Measurements from ENCODE around the gene ATP6V1A. TPM values are rescaled to one million over a fixed set of nuclear protein-coding genes. Genes with fewer than 3 reads are reported as not detected.
"Not testable (repeated sequence)": the region's sequence is repeated elsewhere in the genome, so short reads cannot be mapped to it uniquely, and the experiment has no call there.

ATP6V1A gene
- total RNA-seq, 1 donor from 2014 or later: 70.1 TPM

DNA sequence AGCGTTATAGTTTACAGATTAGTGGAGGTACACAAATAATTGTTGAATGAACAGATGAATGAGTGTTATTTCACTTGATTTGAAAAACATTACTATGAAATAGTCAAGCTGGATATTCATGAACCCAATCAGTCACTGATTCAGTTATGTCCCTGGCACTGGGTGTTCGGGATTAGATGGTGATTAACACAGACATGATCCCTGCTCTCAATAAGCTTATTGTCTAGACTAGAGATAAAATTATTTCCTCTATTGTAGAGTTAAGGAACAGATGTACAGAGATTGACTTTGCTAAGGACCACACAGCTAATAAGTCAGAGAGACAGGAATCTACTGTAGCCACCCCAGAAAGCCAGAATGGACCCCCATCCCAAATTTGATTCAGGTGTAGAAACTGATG is 92.7 kb downstream of the ATP6V1A start:
- DNase-seq (ENCODE audit: low spot score, unreplicated experiment): no peak
- H3K4me1 Mint-ChIP-seq (ENCODE audit: low read depth): peaks cover 13% of the 10 kb centered on the region
- H3K36me3 Mint-ChIP-seq (ENCODE audit: insufficient read depth): no peaks in the 10 kb centered on the region
- H3K27ac Mint-ChIP-seq: no peak overlapping the region
- H3K27me3 Mint-ChIP-seq: peaks cover 9% of the 10 kb centered on the region
- H3K4me3 Mint-ChIP-seq (ENCODE audit: low read depth): peak overlapping the region; percentile 82
- no peak for TF ChIP-seq CTCF (IDR thresholded peaks at IDR 0.05; ENCODE audit: unreplicated experiment)
- no peaks in the 10 kb centered on the region for H3K9me3 Mint-ChIP-seq (ENCODE audit: low read depth)

DNA sequence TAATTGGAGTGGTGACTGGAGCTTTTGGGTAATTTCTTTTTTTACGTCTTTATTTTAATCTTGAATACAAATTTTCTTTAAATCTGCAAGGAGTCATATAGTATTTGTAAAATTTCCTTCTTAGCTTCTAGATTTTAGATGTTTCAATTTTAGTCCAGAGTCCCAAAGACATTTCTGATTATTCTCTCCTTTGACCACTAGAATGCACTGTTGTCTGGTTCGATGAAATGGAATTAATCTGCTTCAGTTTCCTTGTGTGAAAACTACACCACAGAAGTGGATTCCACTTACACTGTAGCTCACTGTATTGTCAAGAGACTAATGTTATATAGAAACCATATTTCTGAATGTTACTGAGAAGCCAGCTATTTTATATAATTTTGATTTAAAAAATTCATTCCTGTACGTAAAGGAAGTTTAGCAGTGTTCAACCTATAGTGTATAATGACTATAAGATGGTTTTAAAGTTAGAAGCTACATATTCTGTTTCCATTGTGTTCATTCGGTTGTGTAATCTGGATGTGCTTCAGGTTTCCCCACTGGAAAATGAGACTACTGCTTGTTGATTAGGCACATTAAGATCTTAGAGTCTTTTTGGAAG is 97.9 kb downstream of the ATP6V1A start:
- H3K4me3 Mint-ChIP-seq (ENCODE audit: low read depth): no peak overlapping the region
- no peaks in the 10 kb centered on the region for H3K36me3 Mint-ChIP-seq (ENCODE audit: insufficient read depth)
- H3K4me1 Mint-ChIP-seq (ENCODE audit: low read depth): peaks cover 2% of the 10 kb centered on the region
- H3K9me3 Mint-ChIP-seq (ENCODE audit: low read depth): no peaks in the 10 kb centered on the region
- no peak overlapping the region for H3K27ac Mint-ChIP-seq
- peak; percentile 65 for TF ChIP-seq CTCF (IDR thresholded peaks at IDR 0.05; ENCODE audit: unreplicated experiment)
- peaks cover under 1% of the 10 kb centered on the region for H3K27me3 Mint-ChIP-seq
- no peak for DNase-seq (ENCODE audit: low spot score, unreplicated experiment)

DNA sequence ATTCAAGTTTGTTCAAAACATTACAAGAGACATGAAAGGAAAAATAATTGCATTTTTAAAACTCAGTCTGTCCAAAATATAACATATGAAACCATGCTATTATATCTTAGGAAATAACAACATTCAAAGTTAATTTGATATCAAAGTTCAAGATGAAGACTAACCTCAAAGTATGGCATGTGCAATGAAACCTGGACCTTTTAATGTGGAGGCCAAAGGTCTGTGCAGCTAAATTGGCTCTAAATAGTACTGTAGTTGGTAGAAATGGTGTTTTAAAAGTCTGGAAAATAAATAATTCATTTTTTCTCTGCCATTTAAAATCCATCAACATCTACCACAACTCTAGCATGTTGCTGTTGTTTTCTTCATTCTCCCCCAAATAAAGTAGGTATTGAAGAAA is 100.4 kb downstream of the ATP6V1A start:
- Mint-ChIP-seq H3K27ac (no peak overlapping the region), H3K4me1 (ENCODE audit: low read depth) (peaks cover 2% of the 10 kb centered on the region), H3K36me3 (ENCODE audit: insufficient read depth) (no peaks in the 10 kb centered on the region), H3K9me3 (ENCODE audit: low read depth) (no peaks in the 10 kb centered on the region), H3K4me3 (ENCODE audit: low read depth) (no peak overlapping the region), H3K27me3 (no peaks in the 10 kb centered on the region)
- TF ChIP-seq CTCF (IDR thresholded peaks at IDR 0.05; ENCODE audit: unreplicated experiment): no peak
- no peak for DNase-seq (ENCODE audit: low spot score, unreplicated experiment)

- no peak for TF ChIP-seq CTCF (IDR thresholded peaks at IDR 0.05; ENCODE audit: unreplicated experiment)
- Mint-ChIP-seq H3K4me3 (ENCODE audit: low read depth) (no peak overlapping the region), H3K36me3 (ENCODE audit: insufficient read depth) (no peaks in the 10 kb centered on the region), H3K27ac (no peak overlapping the region), H3K9me3 (ENCODE audit: low read depth) (no peaks in the 10 kb centered on the region), H3K4me1 (ENCODE audit: low read depth) (peaks cover 2% of the 10 kb centered on the region), H3K27me3 (no peaks in the 10 kb centered on the region)
- no peak for DNase-seq (ENCODE audit: low spot score, unreplicated experiment)
These were observed 101.0 kb downstream of the ATP6V1A start for GRCh38 chr3:113847664-113848461.

- not testable (repeated sequence) for H3K4me3 Mint-ChIP-seq (ENCODE audit: low read depth); H3K27ac Mint-ChIP-seq; DNase-seq (ENCODE audit: low spot score, unreplicated experiment); H3K4me1 Mint-ChIP-seq (ENCODE audit: low read depth); H3K9me3 Mint-ChIP-seq (ENCODE audit: low read depth); H3K36me3 Mint-ChIP-seq (ENCODE audit: insufficient read depth); H3K27me3 Mint-ChIP-seq
These were observed 102.2 kb downstream of the ATP6V1A start for GRCh38 chr3:113849071-113849470.

GRCh38 chr3:113849841-113850240 is 103.0 kb downstream of the ATP6V1A start:
- H3K27me3 Mint-ChIP-seq; H3K9me3 Mint-ChIP-seq (ENCODE audit: low read depth); H3K27ac Mint-ChIP-seq: not testable (repeated sequence)

DNA sequence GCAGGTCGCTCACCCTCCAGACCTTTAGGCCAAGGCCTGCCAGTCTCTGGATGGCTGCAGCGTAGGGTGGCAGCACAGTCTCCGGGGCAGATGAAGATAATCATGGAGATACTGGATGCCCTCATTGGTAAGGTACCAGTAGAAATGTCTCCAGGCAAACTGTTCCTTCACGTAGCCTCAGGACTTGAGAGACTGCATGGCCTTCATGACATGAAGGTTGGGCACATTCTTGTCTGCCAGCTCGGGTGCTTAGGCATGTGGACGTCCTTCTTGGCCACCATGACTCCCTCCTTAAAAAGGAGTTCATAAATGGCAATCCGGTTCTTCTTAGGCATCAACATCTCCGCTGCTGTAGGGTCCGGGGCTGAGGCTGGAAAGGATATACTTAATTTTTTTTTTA is 103.6 kb downstream of the ATP6V1A start:
- not testable (repeated sequence) for H3K4me1 Mint-ChIP-seq (ENCODE audit: low read depth); H3K27ac Mint-ChIP-seq; H3K4me3 Mint-ChIP-seq (ENCODE audit: low read depth)

More at GRCh38 chr3:113849841-113850240, 103.0 kb downstream of the ATP6V1A start:
- not testable (repeated sequence) for H3K36me3 Mint-ChIP-seq (ENCODE audit: insufficient read depth); H3K4me1 Mint-ChIP-seq (ENCODE audit: low read depth); H3K4me3 Mint-ChIP-seq (ENCODE audit: low read depth); DNase-seq (ENCODE audit: low spot score, unreplicated experiment)

More for the DNA sequence above, 103.6 kb downstream of the ATP6V1A start:
- DNase-seq (ENCODE audit: low spot score, unreplicated experiment); H3K9me3 Mint-ChIP-seq (ENCODE audit: low read depth); H3K27me3 Mint-ChIP-seq; H3K36me3 Mint-ChIP-seq (ENCODE audit: insufficient read depth): not testable (repeated sequence)

Measured in progenitor cell of endocrine pancreas (in vitro differentiated cells).